ENCODE data around the gene CERS1. TPM values are rescaled to one million over a fixed set of nuclear protein-coding genes. Genes with fewer than 3 reads are reported as not detected.

The CERS1 gene
- total RNA-seq, 1 experiment from 2014 or later = 13.1 TPM

DNA sequence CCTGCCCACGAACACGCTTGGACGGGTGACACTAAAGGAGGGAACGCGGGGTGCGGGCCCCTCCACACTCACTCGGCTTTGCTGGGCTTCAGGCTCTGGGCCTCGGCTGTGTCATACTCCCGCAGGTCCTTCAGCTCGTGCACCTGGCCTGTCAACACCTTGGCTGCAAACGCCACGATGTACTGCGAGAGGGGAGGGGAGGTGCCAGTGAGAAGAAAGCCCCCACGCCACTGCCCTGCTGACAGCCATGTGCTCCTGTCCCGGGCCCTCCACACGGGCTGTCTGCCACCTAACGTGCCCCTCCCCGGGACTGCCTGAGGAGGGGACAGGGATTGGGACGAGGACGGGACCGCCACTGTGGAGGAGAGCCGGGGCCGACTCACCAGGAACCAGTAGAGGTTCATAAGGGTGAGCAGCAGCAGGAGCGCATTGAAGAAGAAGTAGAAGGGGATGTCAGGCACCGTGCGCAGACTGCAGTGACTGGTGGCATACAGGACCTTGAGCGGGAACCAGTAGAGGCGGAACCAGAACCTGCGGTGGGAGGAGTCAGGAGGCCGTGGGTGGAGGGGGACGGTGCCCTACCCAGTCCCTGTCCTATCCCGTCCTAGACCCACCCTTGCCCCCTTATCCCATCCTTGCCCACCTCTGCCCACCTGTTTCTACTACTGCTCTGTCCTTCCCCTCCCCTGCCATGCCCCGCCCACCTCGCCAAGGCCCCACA is 16.9 kb downstream of the CERS1 start:
- in situ Hi-C loops (cut with HindIII; ENCODE audit: low sequenced_read_pairs) = no loop called here
- no peak for DNase-seq (ENCODE audit: low spot score)

GRCh38 chr19:18878058-18878797 is 17.7 kb downstream of the CERS1 start:
- no peak for DNase-seq (ENCODE audit: low spot score)
- in situ Hi-C loops (cut with HindIII; ENCODE audit: low sequenced_read_pairs) = no loop called here

- in situ Hi-C loops (cut with HindIII; ENCODE audit: low sequenced_read_pairs) = no loop called here
Measured at GRCh38 chr19:18876865-18877264, 19.1 kb downstream of the CERS1 start.

GRCh38 chr19:18875726-18876125 is 20.2 kb downstream of the CERS1 start:
- in situ Hi-C loops (cut with HindIII; ENCODE audit: low sequenced_read_pairs) = no loop called here

More at GRCh38 chr19:18876865-18877264, 19.1 kb downstream of the CERS1 start:
- no peak for DNase-seq (ENCODE audit: low spot score)

DNA sequence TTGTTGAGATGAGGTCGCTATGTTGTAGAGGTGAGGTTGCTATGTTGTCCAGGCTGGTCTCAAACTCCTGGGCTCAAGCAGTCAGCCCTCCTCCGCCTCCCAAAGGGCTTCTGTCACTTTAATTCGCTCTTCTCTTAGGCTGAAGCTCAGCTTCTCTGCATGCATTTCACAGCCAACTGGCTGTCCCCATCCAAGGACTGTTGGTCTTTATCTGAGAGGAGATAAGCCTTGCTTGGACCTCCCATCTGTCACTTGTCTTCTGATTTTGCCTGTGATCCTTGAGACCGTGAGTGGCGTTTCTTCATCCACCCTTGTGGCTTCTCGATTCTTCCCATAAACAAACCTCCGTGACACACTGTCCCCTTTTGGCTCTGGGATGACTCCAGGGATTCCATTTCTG is 24.4 kb downstream of the CERS1 start:
- peak; percentile 62 for DNase-seq (ENCODE audit: low spot score)

More at GRCh38 chr19:18875726-18876125, 20.2 kb downstream of the CERS1 start:
- DNase-seq (ENCODE audit: low spot score) = no peak

DNA sequence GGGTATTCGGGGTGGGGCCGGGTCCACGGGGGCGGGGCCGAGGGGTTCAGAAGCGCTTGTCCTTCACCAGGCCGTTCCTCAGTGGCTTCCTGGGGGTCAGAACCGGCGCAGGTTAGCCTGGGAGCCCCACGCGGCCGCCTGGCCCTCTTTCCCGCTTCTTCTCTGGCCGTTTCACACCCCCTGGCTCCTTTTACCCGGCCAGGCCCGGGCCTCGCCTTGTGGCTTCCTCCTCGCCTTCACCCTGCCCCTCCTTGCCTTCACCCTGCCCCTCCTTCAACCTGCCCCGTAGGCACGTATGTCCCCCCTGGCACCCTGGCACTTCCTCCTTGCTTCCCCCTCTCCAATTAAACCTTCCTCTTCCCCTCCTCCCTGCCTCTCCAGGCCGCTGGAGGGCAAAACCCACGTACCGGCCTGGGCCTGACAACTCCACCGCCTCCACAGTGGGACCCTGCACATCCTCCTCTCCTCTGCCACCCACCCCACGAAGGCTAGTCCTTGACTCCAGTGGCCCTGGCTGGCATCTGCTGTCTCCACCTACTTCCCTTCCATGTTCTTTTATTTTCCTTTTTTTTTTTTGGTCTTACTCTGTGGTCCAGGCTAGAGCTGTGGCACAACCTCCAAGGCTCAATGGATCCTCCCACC is 25.3 kb downstream of the CERS1 start:
- in situ Hi-C loops (cut with HindIII; ENCODE audit: low sequenced_read_pairs) = no loop called here

More for the DNA sequence above, 24.4 kb downstream of the CERS1 start:
- in situ Hi-C loops (cut with HindIII; ENCODE audit: low sequenced_read_pairs) = no loop called here

DNA sequence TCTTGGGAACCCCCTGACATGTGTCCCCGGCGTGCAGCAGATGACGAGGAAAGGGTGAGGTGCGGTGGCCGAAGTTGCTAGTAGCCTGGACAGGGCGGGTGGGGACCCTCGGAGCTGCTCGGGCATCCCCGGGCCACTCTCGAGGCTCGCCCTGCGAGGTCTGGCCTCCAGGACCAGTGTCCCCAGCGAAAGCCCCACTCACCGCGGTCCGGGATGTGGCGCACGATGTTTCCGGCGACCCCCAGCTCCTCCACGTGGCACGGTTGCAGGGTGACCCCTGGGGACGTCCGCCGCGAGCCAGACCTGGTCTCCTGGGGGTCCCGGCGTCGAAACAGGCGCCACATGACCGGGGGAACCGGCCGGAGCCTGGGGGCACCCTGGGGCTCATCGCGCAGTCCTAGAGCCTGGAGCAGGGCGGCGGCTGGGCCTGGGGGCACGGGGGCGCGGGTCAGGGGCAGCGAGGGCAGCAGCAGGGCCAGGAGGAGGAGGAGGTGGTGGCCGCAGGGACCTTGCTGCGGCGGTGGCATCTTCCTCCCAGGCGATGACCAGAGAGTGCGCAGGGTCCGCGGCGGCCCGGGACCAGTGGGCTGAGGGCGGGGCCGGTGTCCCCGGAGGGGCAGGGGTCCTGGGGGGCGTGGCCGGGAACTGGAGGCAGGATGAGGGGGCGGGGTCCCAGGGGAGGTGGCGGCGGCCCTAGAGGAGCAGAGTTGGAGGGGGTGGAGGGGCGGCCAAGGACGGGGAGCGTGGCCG is 26.0 kb downstream of the CERS1 start:
- in situ Hi-C loops (cut with HindIII; ENCODE audit: low sequenced_read_pairs) = no loop called here
- no peak for DNase-seq (ENCODE audit: low spot score)

More for the DNA sequence above, 25.3 kb downstream of the CERS1 start:
- no peak for DNase-seq (ENCODE audit: low spot score)

DNA sequence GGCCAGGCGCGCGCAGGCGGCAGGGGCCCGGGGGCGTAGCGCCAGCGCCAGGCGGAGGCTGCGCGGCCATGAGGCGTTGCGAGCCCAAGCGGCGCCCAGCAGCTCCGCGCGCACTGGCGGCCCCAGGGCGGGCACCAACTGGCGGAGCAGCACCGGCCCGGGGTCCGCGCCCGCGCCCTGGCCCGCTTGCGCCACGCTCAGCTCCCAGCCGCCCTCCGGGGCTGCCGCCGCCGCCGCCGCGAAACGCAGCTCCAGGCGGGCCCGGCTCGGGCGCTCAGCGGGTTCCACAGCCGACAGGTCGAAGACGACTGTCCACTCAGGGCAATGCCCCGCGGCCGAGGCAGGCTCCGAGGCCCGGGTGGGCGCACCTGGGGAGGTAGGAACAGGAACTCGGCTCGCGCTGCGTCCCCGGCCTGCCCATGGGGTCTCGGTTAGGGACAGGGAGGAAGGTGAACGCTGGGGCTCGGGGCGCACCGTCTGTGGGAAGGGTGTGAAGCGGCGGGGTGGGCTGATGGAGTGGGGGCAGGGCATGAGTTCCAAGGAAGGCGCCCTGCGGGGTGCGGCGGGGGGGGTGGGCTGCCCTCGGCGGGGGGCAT is 26.8 kb downstream of the CERS1 start:
- in situ Hi-C loops (cut with HindIII; ENCODE audit: low sequenced_read_pairs) = no loop called here
- no peak for DNase-seq (ENCODE audit: low spot score)

- DNase-seq (ENCODE audit: low spot score) = peak; percentile 60
- in situ Hi-C loops (cut with HindIII; ENCODE audit: low sequenced_read_pairs) = no loop called here
Measured at GRCh38 chr19:18868380-18869022, 27.5 kb downstream of the CERS1 start.

DNA sequence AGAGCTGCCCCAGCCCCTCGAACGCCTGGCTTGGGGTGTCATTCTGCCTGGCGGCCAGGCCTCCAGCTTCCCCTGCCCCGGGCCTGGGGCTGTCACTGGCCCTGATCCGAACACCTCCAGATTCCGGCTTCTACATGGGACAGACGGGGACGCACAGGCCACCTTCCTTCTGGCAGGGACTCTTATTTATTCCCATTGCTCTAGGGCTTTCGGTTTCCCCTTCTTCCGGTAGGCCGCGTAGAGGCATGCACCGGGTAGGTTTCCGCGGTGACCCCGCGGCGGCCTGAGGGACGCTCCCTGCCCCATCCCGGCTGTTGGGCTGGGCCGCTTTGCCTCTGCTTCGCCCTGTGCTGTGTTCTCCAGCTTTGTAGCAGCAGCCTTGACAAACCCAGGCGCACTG is 28.2 kb downstream of the CERS1 start:
- in situ Hi-C loops (cut with HindIII; ENCODE audit: low sequenced_read_pairs) = no loop called here
- DNase-seq (ENCODE audit: low spot score) = no peak

- in situ Hi-C loops (cut with HindIII; ENCODE audit: low sequenced_read_pairs) = no loop called here
- DNase-seq (ENCODE audit: low spot score) = no peak
Measured at GRCh38 chr19:18867199-18867598, 28.8 kb downstream of the CERS1 start.

GRCh38 chr19:18866800-18867123 is 29.2 kb downstream of the CERS1 start:
- in situ Hi-C loops (cut with HindIII; ENCODE audit: low sequenced_read_pairs) = no loop called here
- no peak for DNase-seq (ENCODE audit: low spot score)

GRCh38 chr19:18865973-18866799 is 29.8 kb downstream of the CERS1 start:
- in situ Hi-C loops (cut with HindIII; ENCODE audit: low sequenced_read_pairs) = no loop called here
- DNase-seq (ENCODE audit: low spot score) = peak; percentile 66

- in situ Hi-C loops (cut with HindIII; ENCODE audit: low sequenced_read_pairs) = no loop called here
- no peak for DNase-seq (ENCODE audit: low spot score)
Measured at GRCh38 chr19:18865106-18865972, 30.6 kb downstream of the CERS1 start.

- in situ Hi-C loops (cut with HindIII; ENCODE audit: low sequenced_read_pairs) = no loop called here
- DNase-seq (ENCODE audit: low spot score) = no peak
Measured at GRCh38 chr19:18863843-18864362, 32.1 kb downstream of the CERS1 start.

GRCh38 chr19:18862976-18863842 is 32.7 kb downstream of the CERS1 start:
- in situ Hi-C loops (cut with HindIII; ENCODE audit: low sequenced_read_pairs) = no loop called here
- no peak for DNase-seq (ENCODE audit: low spot score)

Data from G401 (cell line).